COLO668 (cell line): ENCODE results near the gene TMEM59L.
A peak's percentile ranks its signal among the peaks of the same experiment; 100 is the strongest.

ENCODE experiments used
- DNase-seq: peaks from one replicate; lab custom pipeline; 2025; ENCODE audit not compliant: unreplicated experiment; lab: John Stamatoyannopoulos, UW

TMEM59L gene

GRCh38 chr19:18636183-18636968 is 23.7 kb downstream of the TMEM59L start:
- DNase-seq: peak; percentile 95

DNA sequence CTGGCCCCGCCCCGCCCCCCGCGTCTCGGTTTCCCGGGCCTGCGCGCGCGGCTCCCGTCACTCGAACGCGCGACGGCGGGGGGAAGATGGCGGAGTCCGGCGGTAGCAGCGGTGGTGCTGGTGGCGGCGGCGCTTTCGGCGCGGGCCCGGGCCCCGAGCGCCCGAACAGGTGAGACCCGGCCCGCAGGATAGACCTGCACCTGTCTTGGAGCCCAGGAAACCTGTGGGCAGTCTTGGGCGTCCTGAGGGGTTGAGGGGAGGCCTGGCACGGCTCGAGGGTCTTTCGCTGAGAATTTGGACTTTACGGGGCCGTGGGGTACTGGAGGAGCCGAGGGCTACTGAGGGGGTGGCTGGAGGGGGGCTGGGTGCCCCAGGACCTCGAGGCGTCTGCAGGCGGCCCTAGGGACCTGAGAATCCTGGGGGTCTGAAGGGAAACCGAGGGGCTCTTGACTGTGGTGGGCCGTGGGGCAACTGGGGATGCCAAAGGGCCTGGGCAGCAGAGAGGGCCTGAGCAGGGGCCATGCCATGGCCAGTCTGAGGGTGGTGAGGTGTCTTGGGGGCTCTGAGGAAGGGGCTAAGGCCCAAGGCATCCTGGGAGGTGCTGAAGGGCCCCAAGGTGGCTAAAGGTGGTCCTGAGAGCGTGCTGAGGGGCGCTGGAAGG is 24.4 kb downstream of the TMEM59L start, which contains the start of gene KLHL26:
TSS of gene KLHL26 (plus strand) at position 60 of the 661 bp plus-strand sequence. CDS start at position 87, 27 bp downstream.
- no peak for DNase-seq

DNA sequence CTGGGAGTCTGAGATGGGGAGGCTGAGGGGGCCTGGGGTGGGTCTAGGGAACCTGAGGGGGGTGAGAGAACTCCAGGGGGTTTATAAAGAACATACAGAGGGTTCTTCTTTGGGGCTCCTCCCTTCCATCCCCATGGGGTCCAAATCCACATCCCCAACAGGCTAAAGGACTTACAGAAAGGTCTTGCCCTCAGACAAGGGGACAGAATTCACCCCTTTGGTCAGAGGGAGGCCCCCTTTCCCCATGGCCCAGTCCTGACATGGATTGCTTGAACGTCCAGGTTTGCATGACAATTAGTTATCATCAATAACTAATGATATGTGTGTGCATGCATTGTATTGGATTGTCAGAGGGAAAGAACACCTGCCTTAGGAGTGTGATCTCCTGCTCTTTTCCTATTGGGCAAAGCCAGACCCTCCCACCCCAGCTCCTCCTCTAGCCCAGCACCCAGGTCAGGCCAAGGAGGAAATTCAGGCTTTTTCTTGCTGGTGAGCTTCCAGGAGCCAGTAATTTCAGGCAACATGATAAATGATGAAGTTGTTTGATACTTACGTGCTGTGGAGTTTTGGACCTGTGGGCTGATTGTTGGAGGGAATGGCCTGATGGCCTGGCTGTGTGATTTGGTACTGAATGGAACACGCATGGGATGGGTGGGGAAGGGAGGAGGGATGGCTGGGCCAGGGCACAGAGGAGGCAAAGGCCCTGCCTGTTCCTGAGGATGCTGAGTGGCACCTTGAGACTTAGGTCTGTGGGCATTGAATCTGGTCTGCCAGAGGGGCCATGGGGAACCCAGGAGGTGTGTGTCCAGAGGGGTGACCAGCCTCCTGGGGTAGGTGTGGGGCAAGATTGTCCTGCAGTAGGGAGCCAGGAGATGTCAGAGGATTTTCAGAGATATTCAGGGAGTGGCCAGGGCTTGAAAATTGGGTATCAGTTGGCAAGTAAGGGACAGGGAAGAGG is 25.3 kb downstream of the TMEM59L start:
- peak; percentile 62 for DNase-seq

GRCh38 chr19:18639706-18640243 is 27.1 kb downstream of the TMEM59L start:
- no peak for DNase-seq

GRCh38 chr19:18644196-18645034 is 31.7 kb downstream of the TMEM59L start:
- no peak for DNase-seq

DNA sequence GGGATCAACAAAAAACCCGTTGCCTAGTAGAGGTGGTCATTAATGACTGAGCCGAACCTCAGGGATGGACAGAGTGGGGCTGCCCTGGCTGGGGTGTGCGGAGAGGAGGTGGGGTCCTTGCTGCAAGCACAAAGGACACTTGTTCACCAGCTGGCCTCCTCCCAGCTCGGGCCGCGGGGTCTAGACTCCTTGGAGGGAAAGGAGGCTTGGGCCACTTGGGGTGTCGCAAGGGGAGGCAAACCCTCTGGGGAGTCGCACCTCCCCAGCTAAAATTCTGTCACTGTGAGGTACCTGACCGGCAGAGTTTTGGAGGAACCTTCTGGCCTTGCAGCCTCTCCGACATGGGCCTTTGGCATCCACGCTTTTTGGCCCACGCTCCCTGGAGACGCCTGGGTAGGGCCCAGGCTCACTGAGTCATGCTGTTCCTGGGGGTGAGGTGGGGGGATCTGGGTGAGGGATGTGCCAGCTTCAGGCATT is 32.4 kb downstream of the TMEM59L start:
- DNase-seq: no peak

DNA sequence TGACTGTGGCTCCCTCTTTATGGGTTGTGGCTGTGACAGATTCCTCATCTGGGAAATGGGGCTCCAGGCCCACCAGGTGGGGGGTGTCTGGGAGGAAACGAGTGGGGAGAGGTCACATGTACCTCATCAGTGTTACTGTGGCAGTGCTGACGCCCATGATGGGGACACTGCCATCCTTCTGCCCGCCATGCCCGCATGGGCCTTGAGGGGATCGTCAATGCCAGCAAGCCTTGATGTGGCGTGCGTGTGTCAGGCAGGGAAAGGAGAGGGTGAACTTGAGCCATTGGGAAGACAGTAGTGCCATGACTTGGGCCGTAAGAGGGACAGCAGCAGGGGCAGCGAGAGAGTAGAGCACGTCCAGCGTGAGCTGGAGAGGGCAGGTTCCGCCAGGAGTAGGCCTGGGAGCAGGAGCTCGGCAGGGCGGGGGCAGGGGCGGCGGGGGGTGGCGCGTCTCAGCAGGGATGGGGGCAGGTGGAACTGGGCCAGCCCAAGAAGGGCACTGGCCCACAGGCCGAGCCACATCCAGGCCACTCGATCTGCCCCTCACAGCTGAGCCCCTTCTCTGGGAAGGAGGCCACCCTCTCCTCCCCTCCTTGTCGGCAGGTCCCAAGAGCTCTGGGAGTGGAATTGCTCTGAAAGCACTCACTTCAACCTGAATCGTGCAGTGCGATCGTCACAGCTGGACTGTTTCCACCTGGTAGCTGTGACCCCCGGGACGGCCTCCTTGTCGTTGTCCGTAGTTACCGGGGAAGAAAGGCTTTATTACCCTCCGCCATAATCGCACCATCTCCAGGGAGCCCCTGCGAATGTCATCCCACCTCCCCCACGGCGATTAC is 34.1 kb downstream of the TMEM59L start:
- no peak for DNase-seq

DNA sequence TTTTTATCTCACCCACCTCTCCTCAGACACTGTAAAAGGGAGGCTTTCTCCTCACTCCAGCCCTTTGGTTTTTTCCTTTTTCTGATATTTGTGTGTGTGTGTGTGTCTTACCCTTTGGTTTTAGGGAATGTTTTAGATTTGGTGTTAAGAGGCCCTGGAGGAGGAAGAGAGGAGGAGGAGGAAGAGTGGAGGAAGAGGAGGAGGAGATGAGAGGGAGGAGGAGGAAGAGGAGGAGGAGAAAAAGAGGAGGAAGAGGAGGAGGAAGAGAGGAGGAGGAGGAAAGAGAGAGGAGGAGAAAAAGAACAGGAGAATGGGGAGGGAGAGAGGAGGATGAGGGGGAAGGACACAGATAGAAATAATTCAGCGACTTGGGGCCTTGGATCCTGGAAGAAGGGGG is 34.7 kb downstream of the TMEM59L start:
- no peak for DNase-seq

DNA sequence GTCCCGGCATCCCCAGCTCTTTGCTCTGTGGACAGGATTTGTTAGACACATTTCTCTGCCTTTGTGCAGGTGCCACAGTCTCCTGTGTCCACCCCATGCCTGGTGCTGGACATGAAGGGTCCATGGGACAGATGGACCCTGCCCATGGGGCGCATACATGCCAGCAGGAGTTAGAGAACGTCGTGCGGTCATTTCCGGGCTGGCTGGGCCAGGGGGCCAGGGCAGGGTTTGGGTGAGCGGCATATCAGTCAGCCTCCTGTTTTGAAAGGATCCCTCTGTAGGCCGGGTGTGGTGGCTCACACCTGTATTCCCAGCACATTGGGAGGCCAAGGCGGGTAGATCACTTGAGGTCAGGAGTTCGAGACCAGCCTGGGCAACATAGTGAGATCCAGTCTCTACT is 35.1 kb downstream of the TMEM59L start:
- no peak for DNase-seq

- no peak for DNase-seq
These were observed 36.3 kb downstream of the TMEM59L start for GRCh38 chr19:18648973-18649315.

DNA sequence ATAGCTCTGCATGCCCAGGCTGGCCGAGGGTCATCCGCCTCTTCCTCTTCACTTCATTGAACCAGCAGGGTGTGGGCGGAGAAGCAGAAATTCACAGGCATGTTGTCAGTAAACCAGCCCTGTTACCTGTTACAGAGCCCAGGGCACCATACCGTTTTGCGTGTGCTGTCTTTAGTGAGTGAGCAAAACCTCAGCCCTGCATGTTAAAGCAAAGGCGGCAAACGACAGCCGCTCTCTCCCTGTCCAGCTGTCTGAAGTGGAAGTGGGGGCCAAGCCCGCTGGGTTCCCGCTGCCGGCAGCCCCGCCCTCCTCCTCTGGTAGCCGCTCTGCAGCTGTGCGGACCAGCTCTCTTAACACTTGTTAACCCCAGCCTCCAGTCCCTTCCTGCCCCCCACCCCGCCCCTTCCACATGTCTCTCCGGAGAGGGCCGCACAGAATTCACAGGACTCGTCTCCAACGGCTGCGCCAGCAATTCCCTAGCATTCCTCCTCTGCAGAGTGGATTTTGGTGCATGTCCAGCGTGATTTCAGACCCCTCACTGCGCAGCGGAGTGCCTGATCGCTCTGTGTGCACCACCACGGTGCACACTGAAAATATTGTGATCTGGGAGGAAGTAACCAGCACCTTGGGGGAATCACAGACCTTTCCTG is 36.8 kb downstream of the TMEM59L start:
- no peak for DNase-seq

- no peak for DNase-seq
These were observed 37.3 kb downstream of the TMEM59L start for GRCh38 chr19:18650021-18650390.

GRCh38 chr19:18650468-18651041 is 37.9 kb downstream of the TMEM59L start:
- no peak for DNase-seq

DNA sequence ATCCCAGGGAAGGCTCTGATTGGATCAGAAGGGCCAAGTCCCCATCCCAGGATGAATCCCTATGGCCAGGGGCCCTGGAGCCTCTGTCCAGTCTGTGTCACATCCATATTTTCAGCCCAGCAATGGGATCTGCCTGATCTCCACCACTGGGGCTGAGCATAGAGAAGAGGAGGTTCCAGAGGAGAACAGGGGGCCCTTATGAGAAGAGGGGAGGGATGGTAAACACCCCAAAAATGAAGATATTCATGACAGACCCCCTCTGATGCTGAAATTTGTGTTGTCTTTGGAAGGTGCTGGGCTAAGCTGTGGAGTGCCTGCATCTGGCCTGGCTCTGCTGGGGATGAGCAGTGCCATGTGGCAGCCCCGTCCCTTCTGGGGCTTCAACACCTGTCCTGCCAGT is 38.6 kb downstream of the TMEM59L start:
- no peak for DNase-seq

DNA sequence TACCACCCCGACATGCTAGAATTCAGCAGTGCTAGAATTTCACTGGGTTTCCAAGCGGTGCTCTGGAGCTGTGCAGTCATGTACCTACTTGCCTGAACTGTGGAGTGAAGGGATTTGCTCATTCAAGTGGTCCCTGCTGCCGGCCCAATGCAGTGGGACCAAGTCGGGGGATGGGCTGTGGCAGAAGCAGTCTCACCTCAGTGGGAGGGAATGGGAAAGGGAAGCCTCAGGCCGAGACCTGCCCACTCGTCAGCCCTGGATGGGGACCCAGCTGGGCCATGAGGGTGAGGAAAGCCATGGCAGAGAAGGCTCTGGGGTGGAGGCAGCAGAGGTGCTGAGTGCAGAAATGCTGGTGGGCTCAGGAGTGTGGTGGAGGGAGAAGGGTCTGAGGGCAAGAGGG is 39.1 kb downstream of the TMEM59L start:
- DNase-seq: no peak

- no peak for DNase-seq
These were observed 41.2 kb downstream of the TMEM59L start for GRCh38 chr19:18653853-18654252.

- DNase-seq: no peak
These were observed 41.8 kb downstream of the TMEM59L start for GRCh38 chr19:18654469-18654868.

DNA sequence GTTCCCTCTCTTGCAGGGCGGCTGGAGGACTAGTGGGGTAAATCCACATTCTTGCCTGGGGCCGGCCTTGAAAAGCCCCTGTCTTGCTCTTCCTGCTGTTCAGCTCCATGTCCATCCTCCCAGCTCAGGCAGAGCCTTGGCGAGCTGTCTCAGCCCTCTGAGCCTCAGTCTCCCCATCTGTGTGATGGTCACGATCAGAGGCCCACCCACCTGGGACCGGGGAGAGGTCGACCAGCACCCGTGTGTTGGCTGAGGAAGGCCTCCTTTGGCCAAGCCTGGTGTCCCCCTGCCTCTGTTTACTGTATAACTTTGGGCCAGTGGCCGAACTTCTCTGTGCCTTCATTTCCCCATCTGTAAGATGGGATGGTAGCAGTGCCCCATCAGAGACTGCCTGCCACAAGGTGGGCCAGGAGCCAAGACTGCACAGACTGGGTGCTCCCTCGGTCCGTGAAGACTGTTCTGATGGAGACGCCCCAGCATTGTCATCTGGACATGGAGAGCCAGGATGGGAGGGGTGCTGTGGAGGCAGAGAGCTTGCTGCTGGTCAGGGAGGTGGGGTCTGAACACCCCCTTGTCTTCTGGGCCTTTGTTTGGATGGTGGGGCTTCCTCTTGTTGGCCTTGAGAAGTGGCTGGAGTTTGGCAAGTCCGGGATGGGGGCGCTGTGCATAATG is 42.6 kb downstream of the TMEM59L start:
- DNase-seq: no peak
